ENCODE results near the gene CCDC33.

The CCDC33 gene

GRCh38 chr15:74383695-74384565 lies 147.8 kb downstream of the CCDC33 start:
- peak overlapping the region; percentile 18 for H3K27ac ChIP-seq (ENCODE audit: low read length)
- DNase-seq: peak; percentile 41
- ATAC-seq (ENCODE audit: insufficient read depth, low read depth): peak; percentile 27; the same call in 1 of the 3 replicates
- no peaks in the 10 kb centered on the region for H3K9me3 ChIP-seq (ENCODE audit: insufficient read depth, low read length, severe bottlenecking)
- peaks cover 29% of the 10 kb centered on the region for H3K4me1 ChIP-seq (ENCODE audit: insufficient read depth, low read length)
- no peaks in the 10 kb centered on the region for H4K20me1 ChIP-seq (ENCODE audit: insufficient read depth, low read length)
- no peak overlapping the region for H3K4me3 ChIP-seq (ENCODE audit: low read depth in 1 of 2, low read length in 2 of 2)
- no peak overlapping the region for H3K4me2 ChIP-seq (ENCODE audit: insufficient read depth, low read length)
- H3K9ac ChIP-seq (ENCODE audit: low read depth, low read length): no peak overlapping the region
- H2AFZ ChIP-seq (ENCODE audit: low read depth, low read length): no peak overlapping the region
- H3K27me3 ChIP-seq (ENCODE audit: insufficient read depth, low read length, poor library complexity): no peaks in the 10 kb centered on the region
- no peak for TF ChIP-seq CTCF (IDR thresholded peaks at IDR 0.05; ENCODE audit: borderline replicate concordance, extremely low read depth, low read length, poor library complexity, severe bottlenecking)
- no peak for TF ChIP-seq EZH2 (IDR thresholded peaks at IDR 0.05; ENCODE audit: borderline replicate concordance, low read depth, low read length, severe bottlenecking)
- no peaks in the 10 kb centered on the region for H3K36me3 ChIP-seq (ENCODE audit: insufficient read depth, low read length)
- H3K79me2 ChIP-seq (ENCODE audit: insufficient read depth, low read length): no peaks in the 10 kb centered on the region

DNA sequence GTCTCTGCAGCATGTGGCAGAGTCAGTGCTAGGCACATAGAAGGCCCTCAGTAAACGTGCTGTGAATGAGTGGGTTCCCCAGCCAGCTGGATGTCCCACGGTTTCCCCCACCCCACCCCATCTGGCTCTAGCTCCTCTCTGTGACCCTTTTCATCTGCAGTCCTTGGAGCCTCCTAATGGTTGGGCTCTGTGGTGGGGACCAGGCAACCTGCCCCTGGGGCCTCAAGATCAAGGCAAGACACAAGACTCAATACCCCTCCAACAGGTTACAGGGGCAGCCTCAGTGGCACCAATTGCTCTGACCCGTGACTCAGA lies 148.4 kb downstream of the CCDC33 start:
- no peaks in the 10 kb centered on the region for H3K9me3 ChIP-seq (ENCODE audit: insufficient read depth, low read length, severe bottlenecking)
- H3K36me3 ChIP-seq (ENCODE audit: insufficient read depth, low read length): no peaks in the 10 kb centered on the region
- H3K4me1 ChIP-seq (ENCODE audit: insufficient read depth, low read length): peaks cover 29% of the 10 kb centered on the region
- no peaks in the 10 kb centered on the region for H4K20me1 ChIP-seq (ENCODE audit: insufficient read depth, low read length)
- no peak overlapping the region for H3K4me2 ChIP-seq (ENCODE audit: insufficient read depth, low read length)
- ATAC-seq (ENCODE audit: insufficient read depth, low read depth) (no peak; the same call in 2 of the 3 replicates), DNase-seq (peak; percentile 53)
- H2AFZ ChIP-seq (ENCODE audit: low read depth, low read length): no peak overlapping the region
- H3K9ac ChIP-seq (ENCODE audit: low read depth, low read length): no peak overlapping the region
- H3K4me3 ChIP-seq (ENCODE audit: low read depth in 1 of 2, low read length in 2 of 2): no peak overlapping the region
- H3K27ac ChIP-seq (ENCODE audit: low read length): peak overlapping the region; percentile 18
- H3K27me3 ChIP-seq (ENCODE audit: insufficient read depth, low read length, poor library complexity): no peaks in the 10 kb centered on the region
- TF ChIP-seq EZH2 (IDR thresholded peaks at IDR 0.05; ENCODE audit: borderline replicate concordance, low read depth, low read length, severe bottlenecking) (no peak), CTCF (IDR thresholded peaks at IDR 0.05; ENCODE audit: borderline replicate concordance, extremely low read depth, low read length, poor library complexity, severe bottlenecking) (no peak)
- H3K79me2 ChIP-seq (ENCODE audit: insufficient read depth, low read length): no peaks in the 10 kb centered on the region

DNA sequence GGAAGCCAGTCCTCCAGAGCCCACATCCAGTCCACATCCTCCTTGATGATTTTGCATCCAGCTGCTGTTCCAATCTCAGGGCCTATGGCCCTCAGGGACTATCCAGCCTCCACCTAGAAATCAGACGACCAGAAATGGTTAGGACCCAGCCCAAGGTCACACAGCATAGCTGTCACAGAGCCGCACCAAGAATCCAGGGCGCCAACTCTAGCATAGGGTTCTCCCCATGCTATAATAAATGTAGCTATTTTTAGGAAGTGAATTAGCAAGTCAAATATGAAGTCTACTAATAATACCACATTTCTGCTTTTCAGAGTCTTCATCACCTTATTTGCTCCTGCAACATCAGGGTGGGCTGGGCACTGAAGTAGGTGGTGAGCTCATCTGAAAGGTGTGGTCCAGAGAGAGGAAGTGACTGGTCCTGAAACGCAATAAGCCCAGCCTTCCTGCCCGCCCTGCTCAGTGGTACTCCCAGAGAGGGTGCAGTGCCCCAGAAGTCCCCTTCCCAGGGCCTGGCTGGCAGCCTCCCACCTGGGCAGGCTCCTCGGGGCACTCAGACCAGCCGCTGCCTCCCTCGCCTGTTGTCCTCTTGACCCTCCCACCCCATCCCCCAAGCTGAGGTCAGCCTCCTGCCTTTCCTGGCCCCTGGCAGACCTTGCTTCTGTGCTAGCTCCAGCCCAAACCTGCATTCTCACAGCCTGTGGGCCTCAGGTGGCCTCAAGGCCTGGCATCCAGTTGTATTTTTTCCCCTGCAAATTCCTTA lies 148.9 kb downstream of the CCDC33 start:
- Histone ChIP-seq H3K4me2 (ENCODE audit: insufficient read depth, low read length) (no peak overlapping the region), H3K9ac (ENCODE audit: low read depth, low read length) (no peak overlapping the region), H3K79me2 (ENCODE audit: insufficient read depth, low read length) (no peaks in the 10 kb centered on the region), H3K27ac (ENCODE audit: low read length) (peak overlapping the region; percentile 18), H2AFZ (ENCODE audit: low read depth, low read length) (no peak overlapping the region), H4K20me1 (ENCODE audit: insufficient read depth, low read length) (no peaks in the 10 kb centered on the region), H3K4me1 (ENCODE audit: insufficient read depth, low read length) (peaks cover 29% of the 10 kb centered on the region), H3K9me3 (ENCODE audit: insufficient read depth, low read length, severe bottlenecking) (no peaks in the 10 kb centered on the region), H3K36me3 (ENCODE audit: insufficient read depth, low read length) (no peaks in the 10 kb centered on the region), H3K4me3 (ENCODE audit: low read depth in 1 of 2, low read length in 2 of 2) (no peak overlapping the region), H3K27me3 (ENCODE audit: insufficient read depth, low read length, poor library complexity) (no peaks in the 10 kb centered on the region)
- no peak for TF ChIP-seq EZH2 (IDR thresholded peaks at IDR 0.05; ENCODE audit: borderline replicate concordance, low read depth, low read length, severe bottlenecking)
- TF ChIP-seq CTCF (IDR thresholded peaks at IDR 0.05; ENCODE audit: borderline replicate concordance, extremely low read depth, low read length, poor library complexity, severe bottlenecking): no peak
- DNase-seq: no peak
- no peak; the same call in 2 of the 3 replicates for ATAC-seq (ENCODE audit: insufficient read depth, low read depth)

Measured in DND-41 (cell line).